Large intestine (tissue), 3 donors: ENCODE results near the gene ATP1A3. TPM values are rescaled to one million over a fixed set of nuclear protein-coding genes. Genes with fewer than 3 reads are reported as not detected.

Source experiments
- DNase-seq, 2 donors: peaks; one replicate each; pipeline versions ENCODE4 v3.0.0 to v3.0.0-alpha.2; 2013
- H3K27ac ChIP-seq: one replicate; pipeline ENCODE4 v1.5.1; 2013; ENCODE audit warnings: low read length
- H3K27me3 ChIP-seq: 2 replicates; pipeline ENCODE4 v1.6.1; 2013; ENCODE audit warnings: low read length; ENCODE audit not compliant: control insufficient read depth, insufficient read depth
- H3K36me3 ChIP-seq: 2 replicates; pipeline ENCODE4 v1.6.1; 2013; ENCODE audit warnings: low read length; ENCODE audit not compliant: control insufficient read depth, insufficient read depth
- H3K4me1 ChIP-seq: one replicate; pipeline ENCODE4 v1.6.1; 2013; ENCODE audit warnings: low read length; ENCODE audit not compliant: control insufficient read depth, insufficient read depth
- H3K4me3 ChIP-seq: one replicate; pipeline ENCODE4 v1.5.1; 2013; ENCODE audit warnings: low read length
- H3K9me3 ChIP-seq: one replicate; pipeline ENCODE4 v1.6.1; 2013; ENCODE audit warnings: mild to moderate bottlenecking, low read depth, low read length, moderate library complexity; ENCODE audit not compliant: control insufficient read depth
- WGBS: methylation state at CpG from one replicate; pipeline ENCODE4 v1.1.5; 2013; ENCODE audit warnings: low lambda C conversion rate; ENCODE audit not compliant: insufficient coverage; 5-methylcytosine and 5-hydroxymethylcytosine counted together
- polyA plus RNA-seq: library from polyadenylated mRNA; unstranded; fragments of 120-200 nt; gene quantifications from one replicate; pipeline ENCODE4 v1.2.1, GENCODE V29; 2013

Gene ATP1A3
- polyA plus RNA-seq, 1 donor, result 13.0 TPM

GRCh38 chr19:41922585-41922984, 71.4 kb downstream of the ATP1A3 start:
- WGBS, result no CpG with 5 or more reads among the region's 18 CpGs
- Histone ChIP-seq H3K4me1 (no peaks in the 10 kb centered on the region), H3K27ac (no peak overlapping the region), H3K9me3 (peaks cover 10% of the 10 kb centered on the region), H3K36me3 (no peaks in the 10 kb centered on the region), H3K27me3 (peaks cover 95% of the 10 kb centered on the region), H3K4me3 (no peak overlapping the region)
- DNase-seq, result no peak

DNA sequence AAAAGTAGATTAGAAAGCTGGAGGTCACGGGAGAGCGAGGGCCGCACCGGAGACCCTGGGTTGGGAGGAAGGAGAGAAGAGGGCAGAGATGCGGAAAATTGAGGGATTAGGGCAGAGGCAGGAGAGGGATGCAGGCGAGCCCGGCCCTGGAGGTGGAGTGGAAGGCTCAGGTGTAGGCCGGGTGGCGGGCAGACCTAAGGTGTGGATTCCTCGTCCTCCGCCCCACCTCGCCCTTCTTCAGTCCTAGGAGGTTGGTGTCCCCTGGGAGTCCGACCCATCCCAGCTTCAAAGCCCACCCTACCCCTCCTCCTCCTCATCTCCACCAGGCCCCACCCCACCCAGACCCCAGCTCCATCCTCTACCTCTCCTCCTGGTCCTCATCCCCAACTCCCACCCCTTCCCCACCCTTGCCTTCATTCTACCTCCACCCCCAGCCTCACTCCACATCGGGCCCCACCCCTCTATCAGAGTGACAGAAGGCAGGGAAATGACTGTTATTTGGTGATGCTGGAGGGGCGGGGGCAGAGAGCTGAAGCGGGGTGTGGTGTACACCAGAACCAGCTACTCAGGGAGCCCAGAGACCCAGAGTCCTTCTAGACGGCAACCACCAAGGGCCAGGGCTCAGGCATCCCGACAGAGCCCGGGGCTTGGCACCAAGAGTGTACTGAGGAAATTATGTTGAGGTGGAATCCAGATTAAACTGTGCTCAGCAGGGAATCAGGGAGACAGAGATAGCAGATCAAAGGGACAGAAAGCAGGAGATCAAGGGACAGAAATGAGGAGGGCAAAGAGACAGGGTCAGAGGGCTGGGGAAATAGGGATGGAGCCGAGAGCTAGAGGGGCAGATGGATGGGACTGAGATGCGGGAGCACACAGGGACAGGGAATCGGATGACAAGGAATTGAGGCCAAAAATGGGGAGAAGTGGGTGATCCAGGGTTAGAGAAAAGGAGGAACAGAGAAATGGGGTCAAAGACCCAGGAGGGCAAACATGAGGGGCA, 72.2 kb downstream of the ATP1A3 start:
- DNase-seq, result no peak
- H3K27ac ChIP-seq, result no peak overlapping the region
- 0% methylated on average over 1 of the region's 22 CpGs for WGBS
- H3K36me3 ChIP-seq, result no peaks in the 10 kb centered on the region
- H3K27me3 ChIP-seq, result peaks cover 95% of the 10 kb centered on the region
- no peaks in the 10 kb centered on the region for H3K4me1 ChIP-seq
- H3K4me3 ChIP-seq, result no peak overlapping the region
- H3K9me3 ChIP-seq, result peaks cover 10% of the 10 kb centered on the region

- no peak for DNase-seq
- WGBS, result 3% methylated on average over 5 of the region's 26 CpGs
- no peaks in the 10 kb centered on the region for H3K4me1 ChIP-seq
Observed at GRCh38 chr19:41920882-41921576, 73.0 kb downstream of the ATP1A3 start.

DNA sequence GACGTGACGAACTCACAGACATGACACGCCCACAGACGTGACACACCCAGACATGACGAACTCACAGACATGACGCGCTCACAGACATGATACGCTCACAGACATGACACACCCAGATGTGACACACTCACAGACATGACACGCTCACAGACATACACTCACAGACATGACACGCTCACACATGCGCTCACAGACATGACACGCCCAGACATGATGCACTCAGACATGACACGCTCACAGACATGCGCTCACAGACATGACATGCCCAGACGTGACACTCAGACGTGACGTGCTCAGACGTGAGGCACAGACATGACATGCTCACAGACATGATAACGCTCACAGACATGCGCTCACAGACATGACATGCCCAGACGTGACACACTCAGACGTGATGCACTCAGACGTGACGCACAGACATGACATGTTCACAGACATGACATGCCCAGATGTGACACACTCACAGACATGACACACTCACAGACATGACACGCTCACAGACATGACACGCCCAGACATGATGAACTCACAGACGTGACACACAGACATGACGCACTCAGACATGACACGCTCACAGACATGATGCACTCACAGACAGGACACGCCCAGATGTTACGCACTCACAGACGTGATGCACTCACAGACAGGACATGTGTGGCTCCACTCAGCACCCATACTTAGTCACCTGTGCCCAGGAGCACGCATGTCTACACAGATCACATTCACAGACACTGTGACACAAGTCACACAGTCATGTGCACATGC, 73.9 kb downstream of the ATP1A3 start:
- H3K27ac ChIP-seq, result no peak overlapping the region
- H3K27me3 ChIP-seq, result peaks cover 95% of the 10 kb centered on the region

More at GRCh38 chr19:41920882-41921576, 73.0 kb downstream of the ATP1A3 start:
- peaks cover 10% of the 10 kb centered on the region for H3K9me3 ChIP-seq
- peaks cover 95% of the 10 kb centered on the region for H3K27me3 ChIP-seq
- no peaks in the 10 kb centered on the region for H3K36me3 ChIP-seq
- H3K27ac ChIP-seq, result no peak overlapping the region
- no peak overlapping the region for H3K4me3 ChIP-seq

DNA sequence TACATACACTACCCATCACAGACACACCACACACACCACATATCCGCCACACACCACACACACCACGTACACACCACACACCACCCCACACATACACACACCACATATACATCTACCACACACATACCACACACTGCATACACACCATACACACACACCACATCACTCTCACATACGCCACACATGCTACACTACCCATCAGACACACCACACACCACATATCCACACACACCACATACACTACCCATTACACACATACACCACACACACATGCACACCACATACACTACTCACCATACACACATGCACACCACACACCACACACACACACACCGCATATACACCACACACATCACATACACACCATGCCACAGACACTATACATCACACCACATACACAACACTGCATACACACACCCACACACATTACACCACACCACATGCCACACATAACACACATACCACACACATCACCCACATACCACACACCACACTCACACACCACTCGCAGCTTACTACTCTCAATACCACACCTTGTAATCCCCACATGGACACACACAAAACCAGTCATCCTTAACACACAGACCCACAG, 75.3 kb downstream of the ATP1A3 start:
- Histone ChIP-seq H3K27me3 (peaks cover 96% of the 10 kb centered on the region), H3K9me3 (peaks cover 10% of the 10 kb centered on the region), H3K4me3 (no peak overlapping the region), H3K27ac (no peak overlapping the region), H3K4me1 (peaks cover 6% of the 10 kb centered on the region), H3K36me3 (no peaks in the 10 kb centered on the region)
- no CpG with 5 or more reads among the region's 5 CpGs for WGBS
- DNase-seq, result no peak

More for the DNA sequence above, 73.9 kb downstream of the ATP1A3 start:
- no peak overlapping the region for H3K4me3 ChIP-seq
- 100% methylated on average over 1 of the region's 33 CpGs for WGBS
- H3K4me1 ChIP-seq, result peaks cover 5% of the 10 kb centered on the region
- no peaks in the 10 kb centered on the region for H3K36me3 ChIP-seq
- DNase-seq, result no peak
- H3K9me3 ChIP-seq, result peaks cover 10% of the 10 kb centered on the region

- no peak overlapping the region for H3K27ac ChIP-seq
- H3K27me3 ChIP-seq, result peaks cover 99% of the 10 kb centered on the region
- WGBS, result 100% methylated on average over 1 of the region's 6 CpGs
- DNase-seq, result no peak
- no peak overlapping the region for H3K4me3 ChIP-seq
- H3K4me1 ChIP-seq, result peaks cover 6% of the 10 kb centered on the region
- H3K9me3 ChIP-seq, result peaks cover 10% of the 10 kb centered on the region
- no peaks in the 10 kb centered on the region for H3K36me3 ChIP-seq
Observed at GRCh38 chr19:41918095-41918494, 75.9 kb downstream of the ATP1A3 start.

DNA sequence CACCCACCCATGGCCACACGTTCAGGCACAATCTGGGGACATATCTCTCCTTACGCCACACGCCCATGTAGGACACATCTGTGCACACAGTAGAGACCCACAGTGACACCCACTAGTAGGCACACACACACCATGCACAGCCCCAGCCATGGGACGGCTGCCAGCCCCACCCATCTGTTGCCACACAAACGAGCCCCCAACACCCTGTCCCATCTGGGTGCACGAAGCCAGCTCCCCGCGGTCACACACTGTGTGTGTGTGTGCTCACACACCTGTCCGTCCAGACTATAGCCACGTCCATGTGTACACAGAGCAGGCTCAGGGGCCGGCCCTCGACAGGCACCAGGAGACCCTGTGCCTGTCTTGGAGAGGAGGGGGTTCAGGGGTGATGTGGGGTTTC, 76.4 kb downstream of the ATP1A3 start:
- Histone ChIP-seq H3K36me3 (no peaks in the 10 kb centered on the region), H3K4me1 (peaks cover 6% of the 10 kb centered on the region), H3K27me3 (peaks cover 99% of the 10 kb centered on the region), H3K4me3 (no peak overlapping the region), H3K9me3 (peaks cover 10% of the 10 kb centered on the region), H3K27ac (no peak overlapping the region)
- DNase-seq, result no peak
- no CpG with 5 or more reads among the region's 12 CpGs for WGBS

Other genes with a start within 250 kb of the ATP1A3 start
- gene CEACAM6, start 238.7 kb downstream of the ATP1A3 start, polyA plus RNA-seq, result 16.1 TPM
- 0.36 TPM for gene CEACAM3, start 197.6 kb downstream of the ATP1A3 start, polyA plus RNA-seq
- gene LYPD4, start 149.5 kb downstream of the ATP1A3 start, polyA plus RNA-seq, result not detected
- not detected for gene DMRTC2, start 149.2 kb downstream of the ATP1A3 start, polyA plus RNA-seq
- 2,618 TPM for gene RPS19, start 134.0 kb downstream of the ATP1A3 start, polyA plus RNA-seq
- 0.75 TPM for gene CD79A, start 117.0 kb downstream of the ATP1A3 start, polyA plus RNA-seq
- gene ARHGEF1, start 111.0 kb downstream of the ATP1A3 start, polyA plus RNA-seq, result 63.6 TPM
- 0.24 TPM for gene ERFL, start 65.8 kb downstream of the ATP1A3 start, polyA plus RNA-seq
- gene RABAC1, start 34.9 kb downstream of the ATP1A3 start, polyA plus RNA-seq, result 82.4 TPM
- 4.7 TPM for gene GRIK5, start 76.0 kb upstream of the ATP1A3 start, polyA plus RNA-seq
- 15.1 TPM for gene ZNF574, start 81.9 kb upstream of the ATP1A3 start, polyA plus RNA-seq
- 2.7 TPM for gene POU2F2, start 138.2 kb upstream of the ATP1A3 start, polyA plus RNA-seq
- 30.7 TPM for gene DEDD2, start 223.4 kb upstream of the ATP1A3 start, polyA plus RNA-seq
- 9.3 TPM for gene ZNF526, start 226.1 kb upstream of the ATP1A3 start, polyA plus RNA-seq
- 70.8 TPM for gene GSK3A, start 248.4 kb upstream of the ATP1A3 start, polyA plus RNA-seq